ENCODE results near the gene CAMK1D.

The CAMK1D gene

DNA sequence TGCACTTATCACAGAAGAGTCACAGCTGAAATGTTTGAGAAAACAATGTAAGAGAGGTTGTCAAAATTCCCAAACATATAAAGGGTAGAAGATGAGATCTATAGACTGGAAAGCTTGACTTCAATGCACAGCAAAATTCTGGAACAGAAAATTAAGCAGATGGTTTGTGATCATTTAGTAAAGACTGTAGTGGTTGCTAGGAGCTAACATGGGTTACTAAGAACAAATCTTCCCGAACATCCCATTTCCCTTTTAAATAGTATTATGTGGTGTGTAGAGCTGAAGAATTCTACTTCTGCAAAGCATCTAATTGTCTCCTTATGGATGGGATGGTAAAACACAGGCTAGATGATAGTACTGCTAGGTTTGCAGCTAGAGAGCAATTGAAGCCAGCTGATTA lies 312.3 kb downstream of the CAMK1D start:
- no peak for DNase-seq

DNA sequence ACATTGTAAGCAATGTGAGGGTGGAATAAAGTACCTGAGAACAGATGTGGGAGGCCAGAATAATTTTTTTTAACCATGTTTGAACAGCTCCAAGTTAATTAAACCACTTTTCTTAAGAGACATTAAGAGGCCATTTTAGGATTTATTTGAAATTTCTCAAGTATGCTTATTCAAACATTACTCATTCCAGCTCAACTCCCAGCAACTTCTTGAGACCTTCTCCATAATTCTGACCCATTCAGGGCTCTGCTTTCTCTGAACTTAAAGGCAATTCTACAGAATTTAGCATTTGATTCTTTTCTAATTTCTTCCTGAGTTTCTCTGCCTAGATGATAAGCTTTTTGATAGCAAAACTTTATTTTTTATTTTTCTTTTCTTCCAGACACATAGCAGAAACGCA lies 314.5 kb downstream of the CAMK1D start:
- DNase-seq = no peak

DNA sequence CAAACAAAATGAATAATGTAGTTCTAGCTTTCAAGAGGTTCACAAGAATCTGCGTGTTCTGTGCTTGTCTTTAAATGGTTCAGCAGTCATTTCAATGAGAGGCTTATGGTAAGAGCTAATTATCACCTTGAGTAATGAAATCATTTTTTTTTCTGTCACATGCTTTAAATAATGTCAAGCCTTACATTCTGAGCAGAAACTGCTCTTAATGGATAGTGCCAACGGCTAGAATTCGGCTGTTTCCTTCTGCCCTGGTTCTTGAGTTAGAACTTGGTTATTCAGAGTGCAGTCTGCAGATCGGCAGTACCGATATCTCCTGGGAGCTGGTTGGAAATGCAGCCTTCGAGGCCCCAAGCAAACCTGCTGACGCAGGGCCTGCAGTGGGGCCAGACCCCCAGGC lies 316.2 kb downstream of the CAMK1D start:
- no peak for DNase-seq

DNA sequence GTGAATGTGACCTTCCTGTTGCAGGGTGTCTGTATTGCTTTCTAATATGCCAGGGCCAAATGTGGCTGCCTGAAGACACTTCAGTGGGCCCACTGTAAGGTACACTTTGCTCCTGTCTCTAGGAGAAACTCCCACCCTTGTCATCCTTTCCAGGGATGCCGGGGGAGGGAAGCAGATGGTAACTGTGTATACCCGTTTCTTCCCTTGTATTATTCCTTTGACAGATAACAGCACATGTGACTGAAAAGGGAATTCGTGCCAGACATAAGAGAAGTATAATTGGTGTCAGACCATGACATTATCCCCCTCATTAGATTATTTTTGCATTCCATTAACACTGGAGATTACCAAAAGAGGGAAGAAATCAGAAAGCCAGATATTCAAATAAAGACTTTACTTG lies 317.7 kb downstream of the CAMK1D start:
- DNase-seq = no peak

DNA sequence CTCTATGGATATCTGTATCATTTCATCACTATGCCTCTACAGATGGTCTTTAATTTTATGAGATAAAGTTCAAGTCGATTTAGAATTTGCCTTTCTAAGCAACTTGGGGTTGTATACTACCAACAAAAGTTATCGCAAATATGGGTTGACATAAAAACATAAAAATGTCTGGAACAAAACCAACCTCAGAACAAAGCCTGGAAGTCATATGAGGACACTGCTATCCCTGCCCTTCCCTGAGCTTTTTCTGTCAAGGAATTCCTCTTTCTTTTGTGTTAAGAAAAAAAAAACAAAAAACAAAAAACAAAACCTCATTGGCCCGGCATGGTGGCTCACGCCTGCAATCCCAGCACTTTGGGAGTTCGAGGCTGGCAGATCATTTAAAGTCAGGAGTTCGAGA lies 319.3 kb downstream of the CAMK1D start:
- DNase-seq = no peak

DNA sequence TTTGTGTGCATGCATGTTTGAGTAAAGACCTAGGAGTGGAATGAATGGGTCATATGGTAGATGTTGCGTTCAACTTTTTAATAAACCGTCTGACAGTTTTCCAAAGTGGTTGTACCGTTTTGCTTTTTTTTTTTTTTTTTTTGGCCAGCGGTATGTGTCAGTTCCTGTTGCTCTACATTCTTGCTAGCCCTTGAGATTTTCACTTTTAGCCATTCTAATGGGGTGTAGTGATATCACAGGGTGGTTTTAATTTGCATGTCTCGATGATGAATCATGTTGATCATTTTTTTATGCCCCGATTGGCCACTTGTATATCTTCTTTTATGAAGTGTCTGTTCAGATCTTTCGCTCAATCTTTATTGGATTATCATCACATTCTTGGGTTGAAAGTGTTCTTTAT lies 320.7 kb downstream of the CAMK1D start:
- DNase-seq = no peak

DNA sequence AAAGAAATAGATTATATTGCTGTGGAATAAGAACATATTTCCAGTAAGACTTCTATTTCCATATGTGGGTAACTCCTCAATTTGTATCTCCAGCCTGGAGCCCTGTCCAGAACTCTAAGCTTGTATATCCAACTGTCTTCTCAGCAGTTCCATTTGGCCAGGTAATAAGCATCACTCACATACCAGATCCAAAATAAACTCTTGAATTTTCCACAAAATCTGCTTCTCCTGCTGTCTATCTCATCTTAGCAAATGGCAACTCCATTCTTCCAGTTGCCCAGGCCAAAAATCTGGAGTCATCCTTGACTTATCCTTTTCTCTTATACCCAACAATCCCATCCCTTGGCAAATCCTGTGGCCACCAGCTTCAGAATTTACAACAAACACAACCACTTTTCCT lies 325.8 kb downstream of the CAMK1D start:
- DNase-seq = no peak

DNA sequence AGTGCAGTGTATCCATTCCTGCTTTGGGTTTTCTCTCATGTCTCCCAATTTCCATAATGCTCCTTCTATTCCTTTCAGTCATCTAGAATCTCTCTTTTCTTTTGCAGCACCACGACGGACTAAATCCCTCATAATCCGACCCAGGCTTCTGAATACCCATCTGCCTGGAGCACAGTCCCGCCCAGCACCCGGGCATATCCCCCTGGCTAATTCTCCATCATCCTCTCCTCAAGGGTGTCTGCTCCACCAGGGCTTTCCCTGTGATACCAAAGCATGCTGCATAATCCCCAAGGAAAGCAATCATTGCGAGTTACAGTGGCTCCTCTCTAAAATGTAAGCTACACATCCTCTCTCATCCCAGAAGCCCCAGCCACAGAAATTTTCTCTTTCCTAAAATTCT lies 330.3 kb downstream of the CAMK1D start:
- DNase-seq = no peak

DNA sequence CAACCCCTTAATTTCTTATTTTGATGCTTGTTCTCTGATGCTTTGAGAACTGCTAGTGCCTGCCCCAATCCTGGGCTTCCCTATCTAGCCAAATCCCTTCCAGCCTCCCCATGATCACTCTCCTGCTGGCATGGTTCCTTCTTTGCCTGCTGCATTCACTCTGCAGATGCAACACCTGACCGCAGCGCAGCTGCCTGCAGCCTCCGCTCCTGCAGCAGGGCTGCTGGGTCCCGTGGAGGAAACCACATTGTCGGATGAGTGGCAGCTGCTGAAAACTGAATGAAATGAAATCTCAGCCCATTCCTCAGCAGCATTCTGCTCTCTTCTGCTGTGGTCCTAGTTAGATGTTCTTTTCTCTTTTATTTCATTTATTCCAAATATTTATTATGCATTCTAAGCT lies 331.9 kb downstream of the CAMK1D start:
- DNase-seq = no peak

DNA sequence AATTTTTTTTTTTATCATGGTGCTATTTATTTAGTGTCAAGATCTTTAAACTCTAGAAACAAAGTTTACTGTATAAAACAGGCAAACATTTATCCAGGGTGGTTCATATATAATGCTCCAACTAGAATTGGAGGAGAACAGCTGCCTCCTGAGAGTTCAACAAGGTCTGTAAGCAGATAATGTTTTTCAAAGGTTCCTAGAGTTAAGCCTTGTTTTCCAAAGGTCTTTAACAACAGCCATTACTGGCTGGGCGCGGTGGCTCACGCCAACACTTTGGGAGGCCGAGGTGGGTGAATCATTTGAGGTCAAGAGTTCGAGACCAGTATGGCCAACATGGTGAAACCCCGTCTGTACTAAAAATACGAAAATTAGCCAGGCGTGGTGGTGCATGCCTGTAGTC lies 335.4 kb downstream of the CAMK1D start:
- no peak for DNase-seq

DNA sequence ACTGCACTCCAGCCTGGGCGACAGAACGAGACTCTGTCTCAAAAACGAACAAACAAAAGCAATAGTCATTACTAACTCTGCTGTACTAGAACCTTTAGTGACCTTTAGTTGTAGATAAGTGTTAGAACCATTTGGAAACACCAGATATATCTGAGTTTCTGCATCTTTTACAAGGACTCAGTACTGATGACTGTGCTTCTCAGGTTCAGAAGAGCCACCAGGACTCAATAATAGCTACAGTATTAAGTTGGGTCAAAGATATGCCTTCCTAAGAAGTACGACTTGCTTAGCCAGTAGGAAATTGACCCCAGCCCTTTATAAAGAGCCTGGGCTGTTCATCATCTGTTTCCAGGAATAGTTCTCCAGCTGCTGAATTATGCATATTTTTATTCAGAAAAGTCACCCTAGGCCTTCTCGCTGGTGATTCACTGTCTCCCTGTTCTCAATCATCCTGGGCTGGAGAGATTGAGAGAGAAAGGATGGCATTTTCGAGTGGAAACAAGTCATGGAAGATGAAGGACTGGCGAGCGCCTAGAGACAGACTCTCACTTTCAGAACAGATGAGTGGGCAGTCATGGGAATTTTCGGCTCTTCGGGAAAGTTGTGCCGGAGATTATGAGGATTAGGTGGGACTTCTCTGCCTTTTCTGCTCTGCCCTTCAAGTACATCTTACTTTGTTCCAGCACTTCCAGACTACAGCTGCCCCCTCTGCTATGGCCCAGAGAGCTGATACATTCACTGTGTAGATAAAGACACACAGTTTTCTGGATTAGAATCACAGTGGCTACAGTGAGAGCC lies 336.1 kb downstream of the CAMK1D start:
- no peak for DNase-seq

DNA sequence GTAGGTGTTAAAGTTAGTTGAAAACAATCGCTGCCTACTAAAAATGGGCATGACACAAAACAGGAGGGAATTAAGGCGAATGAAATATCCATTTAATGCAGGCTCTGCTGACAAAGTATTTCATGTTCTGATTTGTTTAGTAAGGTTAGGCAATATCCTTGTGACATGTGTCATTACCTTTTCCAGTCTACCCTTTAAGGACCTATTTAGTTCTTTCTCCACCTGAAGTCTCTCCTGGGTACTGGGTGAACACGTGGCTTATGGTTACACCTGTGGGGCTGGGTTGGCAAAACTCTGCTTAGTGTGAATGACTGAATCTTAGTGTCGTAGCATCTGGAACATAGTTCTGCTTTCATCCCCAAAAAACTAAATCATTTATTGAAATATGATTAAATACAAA lies 338.6 kb downstream of the CAMK1D start:
- DNase-seq = no peak

DNA sequence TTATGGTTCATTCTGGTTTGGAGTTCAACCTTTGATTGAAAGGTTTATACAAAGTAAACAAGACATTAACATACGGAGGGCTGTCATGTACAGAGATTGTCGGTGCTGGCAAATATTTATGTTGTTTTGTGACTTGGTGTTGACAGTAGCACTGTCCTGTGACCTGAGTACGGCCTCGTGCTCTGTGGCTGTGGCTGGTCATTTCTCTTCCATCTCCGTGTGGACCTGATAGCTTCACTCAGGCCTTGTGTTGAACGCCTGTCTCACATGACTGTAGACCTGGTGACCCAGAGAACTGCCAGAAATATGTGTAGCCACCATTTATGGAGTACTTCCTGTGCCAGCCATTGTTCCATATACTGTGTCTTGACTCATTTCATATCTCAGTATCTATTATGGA lies 340.5 kb downstream of the CAMK1D start:
- no peak for DNase-seq

DNA sequence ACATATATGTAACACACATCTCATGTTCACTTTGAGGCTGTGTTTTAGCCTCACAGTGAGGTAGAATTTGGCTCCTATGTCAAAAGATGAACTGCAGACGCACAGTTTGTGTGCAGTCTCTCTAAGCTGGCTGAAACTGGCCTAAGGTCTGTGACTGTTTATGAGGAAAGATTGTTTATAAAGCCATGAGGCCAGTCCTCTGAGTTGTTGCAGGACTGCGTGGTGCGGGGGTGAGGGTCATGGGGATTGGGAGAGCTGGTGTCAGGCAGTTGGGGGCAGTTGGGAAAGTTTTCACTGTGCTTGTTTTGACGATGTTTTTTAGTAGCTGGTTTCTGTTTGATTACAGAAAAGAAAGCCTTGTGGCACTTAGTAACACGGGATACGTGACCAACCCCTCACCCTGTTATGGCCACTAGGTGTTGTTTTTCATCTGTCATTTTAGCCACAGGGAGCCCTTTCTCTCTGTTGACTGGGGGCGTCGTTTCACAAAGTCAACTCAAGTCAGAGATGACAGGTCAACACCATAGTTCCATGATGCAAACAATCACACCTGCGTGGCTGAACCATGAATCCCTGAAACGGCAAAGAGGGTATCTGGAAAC lies 341.3 kb downstream of the CAMK1D start:
- DNase-seq = no peak

DNA sequence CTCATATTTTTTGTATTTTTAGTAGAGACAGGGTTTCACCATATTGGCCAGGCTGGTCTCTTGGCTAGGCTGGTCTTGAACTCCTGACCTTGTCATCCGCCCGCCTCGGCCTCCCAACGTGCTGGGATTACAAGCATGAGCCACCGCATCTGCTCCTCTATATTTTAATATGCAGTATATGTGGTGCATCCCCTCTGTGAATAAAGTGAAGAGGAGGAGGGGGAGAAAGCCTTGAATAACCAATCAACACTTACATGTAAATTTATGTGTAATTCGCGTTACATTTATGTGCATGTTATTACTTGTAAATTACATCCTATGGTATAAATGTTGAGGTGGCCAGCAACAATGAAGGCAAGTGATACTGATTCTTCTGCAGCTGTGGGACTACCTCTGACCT lies 342.2 kb downstream of the CAMK1D start:
- no peak for DNase-seq

DNA sequence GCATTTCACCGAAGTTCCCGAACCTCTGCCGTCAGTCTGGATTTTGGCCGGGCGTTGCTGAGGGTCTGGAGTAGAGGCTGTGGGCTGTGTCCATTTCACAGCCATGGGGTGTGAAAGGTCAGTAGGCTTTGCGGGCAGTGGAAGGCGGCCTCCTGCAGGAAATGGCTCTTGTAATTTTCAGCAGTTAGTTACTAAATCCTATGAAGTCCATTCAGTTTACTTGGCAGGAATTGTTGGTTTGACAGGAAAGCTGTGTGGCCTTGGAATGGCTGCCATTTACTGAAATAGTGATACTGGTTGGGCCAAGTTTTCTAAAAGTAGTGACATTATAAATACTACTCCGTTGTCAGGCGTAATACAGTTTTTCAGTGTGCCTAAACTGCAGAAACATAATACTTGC lies 348.4 kb downstream of the CAMK1D start:
- no peak for DNase-seq

DNA sequence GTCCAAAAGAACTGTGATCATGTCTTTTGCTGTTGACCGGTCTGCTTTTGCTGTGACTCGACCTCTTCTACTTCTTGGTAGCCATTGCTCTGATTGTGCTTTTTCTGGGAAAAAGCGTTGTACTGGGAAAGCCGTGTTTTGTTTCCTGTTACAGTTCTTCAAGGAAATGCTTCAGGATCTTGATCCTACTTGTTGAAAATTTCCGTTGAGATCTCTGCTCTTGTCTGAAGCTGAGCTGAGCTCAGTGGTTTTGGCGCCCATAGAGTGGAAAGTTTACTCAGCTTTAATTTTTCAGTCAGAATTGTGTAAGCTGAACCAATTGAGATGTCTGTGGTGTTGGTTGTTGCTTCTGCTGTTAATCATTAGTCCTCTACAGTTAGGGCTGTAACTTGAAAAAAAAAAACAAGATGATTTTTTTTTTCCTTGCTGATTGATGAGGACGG lies 349.9 kb downstream of the CAMK1D start:
- no peak for DNase-seq

DNA sequence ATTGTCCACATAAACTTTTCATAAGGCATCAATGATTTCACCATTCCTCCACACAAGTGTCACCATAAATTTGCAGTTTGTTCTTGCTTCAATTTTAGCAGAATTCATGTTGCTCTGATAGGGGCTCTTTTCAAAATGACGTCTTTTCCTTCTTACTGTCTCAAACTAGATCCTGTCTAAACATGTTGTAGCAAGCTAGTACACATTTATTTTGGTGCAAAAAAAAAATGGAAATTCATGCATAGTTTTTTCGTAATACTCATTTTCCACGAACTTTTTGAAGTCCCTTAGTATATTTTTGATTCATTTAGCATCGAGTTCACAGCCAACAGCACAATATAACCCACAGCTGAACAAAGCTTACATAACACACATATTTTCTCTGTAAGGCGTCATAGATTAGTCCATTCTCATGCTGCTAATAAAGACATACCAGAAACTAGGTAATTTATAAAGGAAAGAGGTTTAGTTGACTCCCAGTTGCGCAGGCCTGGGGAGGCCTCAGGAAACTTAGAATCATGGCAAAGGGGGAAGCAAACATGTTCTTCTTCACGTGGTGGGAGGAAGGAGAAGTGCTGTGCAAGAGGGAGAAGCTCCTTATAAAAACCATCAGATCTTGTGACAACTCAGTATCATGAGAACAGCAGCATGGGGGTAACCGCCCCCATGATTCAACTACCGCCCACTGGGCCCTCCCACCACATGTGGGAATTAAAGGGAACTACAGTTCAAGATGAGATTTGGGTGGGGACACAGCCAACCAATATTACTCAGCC lies 350.6 kb downstream of the CAMK1D start:
- no peak for DNase-seq

DNA sequence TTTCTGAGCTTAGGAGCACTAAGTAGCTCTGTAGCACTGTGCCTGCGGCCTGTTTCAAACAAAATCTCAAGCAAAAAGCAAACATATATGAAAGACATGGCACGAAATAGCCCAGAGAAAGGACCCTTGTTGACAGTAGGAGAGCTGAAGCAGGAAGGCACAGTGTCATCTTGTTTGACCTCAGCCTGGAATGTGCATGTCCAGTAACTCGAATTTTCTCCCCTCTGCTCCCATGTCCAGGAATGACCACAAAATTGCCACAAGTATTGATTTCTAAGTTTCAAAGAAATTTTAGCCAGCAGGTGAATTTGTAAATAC lies 351.2 kb downstream of the CAMK1D start:
- DNase-seq = no peak

DNA sequence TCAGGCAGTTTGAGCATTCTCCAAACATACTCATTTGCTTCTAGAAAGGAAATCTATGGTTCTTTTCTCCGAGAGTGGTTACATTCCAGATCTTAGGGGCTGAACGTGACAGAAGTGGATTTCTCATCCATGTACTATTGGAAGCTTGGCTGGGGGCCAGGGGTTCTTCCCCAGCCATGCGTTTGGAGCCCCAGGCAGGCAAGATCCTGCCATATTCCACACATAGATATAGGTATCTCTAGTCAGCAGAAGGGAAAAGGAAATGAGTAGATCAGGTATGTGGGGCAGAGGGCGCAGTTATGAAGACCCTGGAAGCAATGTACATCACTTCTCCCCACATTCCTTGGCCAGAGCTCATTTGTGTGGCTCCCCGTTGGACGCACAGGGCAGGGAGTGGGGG lies 352.3 kb downstream of the CAMK1D start:
- DNase-seq = no peak

DNA sequence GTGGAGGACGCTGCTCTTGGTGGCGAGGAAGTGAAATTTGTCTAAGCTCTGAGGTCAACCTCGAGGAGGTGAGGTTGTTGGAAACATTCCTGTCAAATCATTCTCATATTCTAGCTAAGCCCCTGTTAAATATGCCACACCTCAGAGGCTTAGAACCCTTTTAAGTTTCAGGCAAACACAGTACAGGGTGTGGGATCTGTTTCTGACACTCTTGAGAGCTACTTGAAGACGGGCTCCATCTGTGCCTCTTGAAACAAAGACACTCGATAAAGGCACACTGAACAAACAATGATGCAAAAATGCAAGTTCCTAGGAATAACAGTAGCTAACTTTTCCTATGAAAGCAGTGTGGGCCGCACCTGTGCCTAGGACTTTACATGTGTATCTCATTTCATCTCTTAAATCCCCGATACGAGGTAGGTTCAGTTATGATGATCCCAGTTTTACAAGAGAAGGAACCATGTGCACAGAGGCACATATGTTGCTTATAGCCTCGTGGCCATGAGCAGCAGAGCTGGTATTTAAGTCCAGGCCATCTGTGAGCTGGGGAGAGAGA lies 352.9 kb downstream of the CAMK1D start:
- no peak for DNase-seq

DNA sequence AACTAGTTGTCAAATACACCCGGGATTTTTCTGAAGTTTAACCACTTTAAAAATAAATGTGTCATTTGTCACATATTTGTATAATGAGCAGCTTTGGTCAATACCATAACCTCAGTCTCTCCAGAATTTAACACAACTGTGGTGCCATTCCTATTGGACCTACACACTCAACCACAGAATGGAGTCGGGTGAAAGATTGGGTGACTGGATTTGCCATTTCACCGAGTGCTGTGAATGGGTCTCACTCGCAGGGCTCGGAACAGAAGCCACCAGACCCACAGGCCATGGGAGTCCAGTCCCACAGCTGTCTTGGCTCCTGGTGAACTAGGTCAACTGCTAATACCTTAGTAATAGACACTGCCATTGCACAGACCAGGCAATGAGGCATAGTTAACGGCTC lies 353.8 kb downstream of the CAMK1D start:
- no peak for DNase-seq

DNA sequence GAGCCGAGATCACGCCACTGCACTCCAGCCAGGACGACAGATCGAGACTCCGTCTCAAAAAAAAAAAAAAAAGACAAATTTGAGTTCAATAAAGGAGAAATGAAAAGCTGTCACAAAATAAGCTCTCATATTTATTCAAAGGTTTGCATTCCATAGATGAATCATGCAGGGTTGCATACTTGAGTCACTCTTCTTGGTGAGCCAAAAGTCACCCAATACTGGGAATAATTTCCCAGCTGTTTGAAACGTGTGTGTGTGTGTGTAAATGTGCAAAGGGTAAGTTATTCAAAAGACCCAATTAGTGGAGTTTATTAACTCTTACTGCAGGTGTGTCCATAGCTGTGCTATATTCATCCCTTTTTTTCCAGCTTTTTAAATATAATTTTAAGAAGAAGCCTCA lies 354.5 kb downstream of the CAMK1D start:
- no peak for DNase-seq

DNA sequence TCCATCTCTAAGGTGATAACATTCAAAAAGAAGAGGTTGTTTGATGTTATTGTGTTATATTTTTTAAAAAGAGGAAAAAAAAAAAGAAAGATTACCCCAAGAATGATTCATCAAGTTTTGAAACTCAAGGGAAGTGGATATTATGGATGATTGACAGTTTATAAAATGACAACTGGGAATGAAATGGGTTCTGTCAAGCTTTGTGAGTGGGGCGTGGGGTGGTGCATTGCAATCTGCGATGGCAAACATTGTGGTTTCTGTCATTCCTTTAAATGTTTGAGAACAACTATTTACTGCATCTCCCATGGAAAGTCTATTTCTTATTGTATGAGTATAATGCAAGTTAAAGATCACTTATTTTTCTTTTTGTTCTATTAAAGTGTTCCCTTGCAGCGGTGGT lies 355.1 kb downstream of the CAMK1D start:
- no peak for DNase-seq

Data from activated CD4-positive, alpha-beta T cell treated with anti-CD3 and anti-CD28 coated beads, Interleukin-2, amount 50 U/mL, for 48 hours (primary cell).